Suprapubic skin (tissue), 4 donors: ENCODE results near the gene VPS35L.

Experiments
- CTCF ChIP-seq, 2 donors: fragments of 200-600 bp in 1 of 2; fragments of 450-650 bp in 1 of 2; sonication (generic) in 1 of 2; IDR thresholded peaks; one replicate each; pipeline ENCODE4 v1.5.1; 2016 to 2019; ENCODE audit warnings: antibody characterized with exemption in 2 of 2, mild to moderate bottlenecking in 1 of 2, moderate library complexity in 1 of 2
- EP300 ChIP-seq: sonication (generic); formaldehyde crosslinking; IDR thresholded peaks from one replicate; pipeline ENCODE4 v1.6.1; 2017; ENCODE audit warnings: antibody characterized with exemption
- POLR2A ChIP-seq, 2 donors: fragments of 450-650 bp; IDR thresholded peaks; one replicate each; pipeline ENCODE4 v1.6.1; 2017; ENCODE audit warnings: antibody characterized with exemption in 2 of 2, mild to moderate bottlenecking in 2 of 2, moderate library complexity in 2 of 2
- POLR2AphosphoS5 ChIP-seq, 3 donors: sonication (generic); formaldehyde crosslinking; IDR thresholded peaks; one replicate each; pipeline ENCODE4 v1.6.1; 2017; ENCODE audit warnings: antibody characterized with exemption in 3 of 3

- TF ChIP-seq CTCF (IDR thresholded peaks at IDR 0.05): no peak
- no peak for TF ChIP-seq POLR2A (IDR thresholded peaks at IDR 0.05)
- no peak for TF ChIP-seq EP300
- TF ChIP-seq POLR2AphosphoS5 (IDR thresholded peaks at IDR 0.05): no peak
Measured at GRCh38 chr16:19582050-19582831, 26.7 kb downstream of the VPS35L start.
